BJ (cell line): ENCODE results near the gene SMIM35. TPM values are rescaled to one million over a fixed set of nuclear protein-coding genes. Genes with fewer than 3 reads are reported as not detected.

Experiments
- CTCF ChIA-PET: fragments of 350-600 bp; formaldehyde crosslinking; extraction: SDS; loops from one replicate; lab custom pipeline; 2021; ENCODE audit warnings: antibody characterized with exemption, inconsistent platforms; lab: Yijun Ruan, JAX
- POLR2A ChIA-PET: fragments of 300-600 bp; sonication (Branson Sonifier 250); formaldehyde crosslinking; extraction: SDS; loops from one replicate; lab custom pipeline; 2021; ENCODE audit warnings: antibody characterized with exemption; lab: Charles Lee
- DNase-seq: peaks from one replicate; pipeline ENCODE4 v3.0.0-alpha.2; 2011; ENCODE audit warnings: low read depth
- H3K27me3 ChIP-seq: 2 replicates; pipeline ENCODE4 v1.6.0; 2011; ENCODE audit warnings: low read length; ENCODE audit not compliant: control insufficient read depth, insufficient read depth
- H3K36me3 ChIP-seq: 2 replicates; pipeline ENCODE4 v1.5.1; 2011; ENCODE audit warnings: low read length; ENCODE audit not compliant: control insufficient read depth, insufficient read depth
- H3K4me3 ChIP-seq: 2 replicates; pipeline ENCODE4 v1.5.1; 2011; ENCODE audit warnings: low read depth, mild to moderate bottlenecking, control low read depth, low read length
- CTCF ChIP-seq: IDR thresholded peaks from 2 replicates; pipeline ENCODE4 v1.5.1; 2011; ENCODE audit warnings: low read depth, mild to moderate bottlenecking, control low read depth, inconsistent platforms, low read length, moderate library complexity; ENCODE audit not compliant: insufficient read depth
- polyA plus RNA-seq: library from polyadenylated mRNA; depleted of rRNA; stranded (reverse); fragments of >200 nt; gene quantifications from 2 replicates; pipeline ENCODE4 v1.2.3, GENCODE V29; 2011; rRNA removed

Gene SMIM35
- polyA plus RNA-seq, 1 experiment, result not detected

- POLR2A ChIA-PET, result no interaction called here
- CTCF ChIA-PET, result interaction anchor here (0.9 to 2.0 kb wide), 2 partner anchors 13 to 115 kb away, joined by 4 to 7 read pairs; no protein-coding TSS in a partner anchor
- no peak for DNase-seq
- H3K27me3 ChIP-seq, result no peaks in the 10 kb centered on the region
- no peak for TF ChIP-seq CTCF
- H3K36me3 ChIP-seq, result no peaks in the 10 kb centered on the region
- no peak overlapping the region for H3K4me3 ChIP-seq
Measured at GRCh38 chr11:117959438-117960149, 127.2 kb downstream of the SMIM35 start.

- DNase-seq, result no peak
- CTCF ChIA-PET, result no interaction called here
- Histone ChIP-seq H3K4me3 (no peak overlapping the region), H3K27me3 (no peaks in the 10 kb centered on the region), H3K36me3 (no peaks in the 10 kb centered on the region)
- TF ChIP-seq CTCF, result no peak
- POLR2A ChIA-PET, result no interaction called here
Measured at GRCh38 chr11:117958949-117959348, 127.8 kb downstream of the SMIM35 start.

Other genes starting within 250 kb of the SMIM35 start
- gene FXYD6, start 210.3 kb downstream of the SMIM35 start, polyA plus RNA-seq, result not detected in 2 replicates
- not detected in 2 replicates for gene TMPRSS13, start 157.6 kb downstream of the SMIM35 start, polyA plus RNA-seq
- gene IL10RA, start 100.6 kb downstream of the SMIM35 start, polyA plus RNA-seq, result not detected in 2 replicates
- not detected in 2 replicates for gene TMPRSS4, start 9.9 kb downstream of the SMIM35 start, polyA plus RNA-seq
- 0.36 and 0.43 TPM in 2 replicates for gene SCN4B, start 65.9 kb upstream of the SMIM35 start, polyA plus RNA-seq
- gene SCN2B, start 89.7 kb upstream of the SMIM35 start, polyA plus RNA-seq, result not detected in 2 replicates
- not detected in 2 replicates for gene JAML, start 138.0 kb upstream of the SMIM35 start, polyA plus RNA-seq
- gene MPZL3, start 165.4 kb upstream of the SMIM35 start, polyA plus RNA-seq, result 0.39 and 0.53 TPM in 2 replicates
- gene MPZL2, start 177.3 kb upstream of the SMIM35 start, polyA plus RNA-seq, result not detected in 2 replicates
- gene CD3E, start 217.8 kb upstream of the SMIM35 start, polyA plus RNA-seq, result not detected in 2 replicates